H1 (cell line): ENCODE results near the gene STK11IP.

Experiments
- EP300 ChIP-seq, 2 experiments: IDR thresholded peaks; 1 replicate in 1 of 2; 2 replicates in 1 of 2; pipeline ENCODE4 v1.6.1; 2011 to 2012; ENCODE audit warnings: low read depth in 2 of 2, low read length in 2 of 2, mild to moderate bottlenecking in 2 of 2, borderline replicate concordance in 1 of 2, inconsistent platforms in 1 of 2, moderate library complexity in 1 of 2
- EZH2 ChIP-seq: fragments of 200-600 bp; sonication (generic); IDR thresholded peaks from 2 replicates; pipeline ENCODE4 v1.7.1; 2012; ENCODE audit warnings: low read depth, mild to moderate bottlenecking, moderate library complexity, low read length, inconsistent platforms; ENCODE audit not compliant: severe bottlenecking
- MAX ChIP-seq: IDR thresholded peaks from 2 replicates; pipeline ENCODE4 v1.6.1; 2012; ENCODE audit warnings: inconsistent platforms

- TF ChIP-seq MAX (no peak; the same call in 1 of the 2 replicates), EP300 (IDR thresholded peaks at IDR 0.05; ENCODE audit: borderline replicate concordance in 1 of 2, low read depth in 2 of 2, low read length in 2 of 2) (no peak), EZH2 (no peak)
These were observed 29.8 kb upstream of the STK11IP start for GRCh38 chr2:219567791-219568361.
